A172 (cell line): ENCODE data around the gene ETNK1. TPM values are rescaled to one million over a fixed set of nuclear protein-coding genes. Genes with fewer than 3 reads are reported as not detected.

Source experiments
- DNase-seq: peaks from one replicate; pipeline ENCODE4 v3.0.0-alpha.2; 2015; ENCODE audit warnings: low spot score
- total RNA-seq: library from RNA; depleted of rRNA; stranded (reverse); fragments of >200 nt; shearing (Covaris generic); gene quantifications from 2 replicates; pipeline ENCODE4 v1.2.3, GENCODE V29; 2014

Gene ETNK1
- total RNA-seq, 1 experiment from 2014 or later: 26.1 TPM

GRCh38 chr12:22634883-22635282, 9.9 kb downstream of the ETNK1 start:
- no peak for DNase-seq

DNA sequence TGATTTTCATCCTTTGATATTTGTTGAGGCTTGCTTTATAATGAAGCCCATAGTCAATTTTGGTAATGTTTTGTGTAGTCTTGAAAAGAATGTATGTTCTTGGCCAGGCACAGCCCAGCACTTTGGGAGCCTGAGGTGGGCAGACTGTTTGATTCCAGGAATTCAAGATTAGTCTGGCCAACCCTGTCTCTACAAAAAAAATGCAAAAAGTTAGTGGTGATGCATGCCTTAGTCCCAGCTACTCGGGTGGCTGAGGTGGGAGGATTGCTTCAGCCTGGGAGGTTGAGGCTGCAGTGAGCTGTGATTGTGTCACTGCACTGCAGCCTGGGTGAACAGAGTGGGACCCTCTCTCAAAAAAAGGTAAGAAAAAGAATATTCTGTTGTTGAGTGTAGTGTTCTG, 10.8 kb downstream of the ETNK1 start:
- no peak for DNase-seq

GRCh38 chr12:22640851-22641250, 15.9 kb downstream of the ETNK1 start:
- DNase-seq: no peak

DNA sequence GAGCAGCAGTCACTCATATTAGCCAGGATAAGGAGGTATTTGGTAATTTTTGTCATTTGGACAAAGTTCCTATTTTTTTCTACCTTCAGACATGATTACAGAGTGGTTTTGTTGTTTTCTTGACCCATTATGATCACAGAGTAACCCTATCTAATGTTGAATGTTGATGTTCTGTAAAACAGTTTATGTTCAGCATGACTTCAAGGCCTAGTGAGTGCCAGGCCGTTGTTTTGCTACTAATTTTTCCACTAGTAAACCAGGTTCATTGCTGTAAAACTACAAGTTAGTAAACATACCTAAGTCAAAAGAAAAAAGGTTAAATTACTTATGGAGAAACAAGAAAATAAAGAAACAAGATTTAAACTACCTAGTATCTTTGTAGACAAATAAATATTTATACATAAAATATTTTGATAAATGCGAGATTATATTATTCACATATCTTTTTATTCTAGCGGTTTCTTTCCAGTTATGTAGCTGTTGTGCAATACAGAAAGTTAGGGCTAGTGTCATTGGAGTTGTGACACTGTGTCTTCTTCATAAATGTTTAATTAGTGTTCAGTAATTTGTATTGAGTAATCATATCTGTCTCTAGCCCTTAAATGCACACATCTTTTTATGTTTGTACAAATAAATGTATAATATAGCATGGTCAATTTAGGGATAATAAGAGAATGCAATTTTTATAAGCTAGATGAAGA, 16.5 kb downstream of the ETNK1 start:
- DNase-seq: no peak

DNA sequence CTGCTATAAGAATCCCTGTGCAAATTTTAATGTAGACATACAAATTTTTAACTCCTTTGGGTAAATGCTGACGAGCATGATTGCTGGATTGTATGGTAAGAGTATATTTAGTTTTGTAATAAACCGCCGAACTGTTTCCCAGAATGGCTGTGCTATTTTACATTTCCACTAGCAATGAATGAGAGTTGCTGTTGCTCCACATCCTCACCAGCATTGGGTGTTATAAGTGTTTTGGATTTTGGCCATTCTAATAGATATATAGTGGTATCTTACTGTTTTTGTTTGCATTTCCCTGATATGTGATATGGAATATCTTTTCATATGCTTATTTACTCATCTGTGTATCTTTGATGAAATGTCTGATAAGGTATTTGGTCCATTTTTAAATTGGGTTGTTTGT, 23.7 kb downstream of the ETNK1 start:
- DNase-seq: no peak

DNA sequence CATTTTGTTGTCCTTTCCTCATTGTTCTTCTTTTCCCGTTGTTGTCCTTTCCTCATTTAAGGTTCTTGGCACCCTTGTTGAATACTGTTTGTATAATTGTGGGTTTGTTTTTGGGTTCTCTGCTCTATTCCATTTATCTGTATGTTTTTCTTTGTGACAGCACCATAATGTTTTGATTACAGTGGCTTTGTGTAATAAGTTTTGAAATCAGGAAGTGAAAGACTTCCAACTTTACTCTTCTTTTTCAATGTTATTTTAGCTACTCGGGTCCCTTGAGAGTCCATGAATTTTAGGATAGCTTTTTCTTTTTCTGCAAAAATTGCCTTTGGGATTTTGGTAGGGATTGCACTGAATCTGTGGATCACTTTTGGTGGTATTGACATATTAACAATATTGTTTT, 28.1 kb downstream of the ETNK1 start:
- DNase-seq: no peak

GRCh38 chr12:22653791-22654190, 28.8 kb downstream of the ETNK1 start:
- DNase-seq: no peak

GRCh38 chr12:22656376-22656775, 31.4 kb downstream of the ETNK1 start:
- DNase-seq: no peak

GRCh38 chr12:22656831-22657230, 31.9 kb downstream of the ETNK1 start:
- DNase-seq: no peak

DNA sequence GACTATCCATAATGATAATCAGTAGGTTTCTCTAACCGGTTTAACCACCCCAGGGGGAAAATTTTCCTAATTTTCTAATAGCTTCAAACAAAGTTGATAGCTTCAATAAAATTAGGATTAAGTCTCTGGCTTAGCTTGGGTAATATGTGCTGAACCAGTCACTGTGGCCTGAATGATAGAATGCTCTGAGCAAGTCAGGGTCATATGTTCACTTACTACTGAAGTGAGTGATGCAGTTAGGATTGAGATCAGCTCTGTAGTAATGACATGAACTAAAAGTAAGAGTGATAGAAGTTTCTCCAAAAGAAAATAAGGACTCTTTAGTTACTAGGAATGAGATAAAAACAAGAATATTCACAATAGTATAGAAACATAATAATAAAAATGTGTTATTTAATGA, 32.6 kb downstream of the ETNK1 start:
- no peak for DNase-seq

GRCh38 chr12:22658214-22658613, 33.2 kb downstream of the ETNK1 start:
- peak; percentile 83 for DNase-seq

DNA sequence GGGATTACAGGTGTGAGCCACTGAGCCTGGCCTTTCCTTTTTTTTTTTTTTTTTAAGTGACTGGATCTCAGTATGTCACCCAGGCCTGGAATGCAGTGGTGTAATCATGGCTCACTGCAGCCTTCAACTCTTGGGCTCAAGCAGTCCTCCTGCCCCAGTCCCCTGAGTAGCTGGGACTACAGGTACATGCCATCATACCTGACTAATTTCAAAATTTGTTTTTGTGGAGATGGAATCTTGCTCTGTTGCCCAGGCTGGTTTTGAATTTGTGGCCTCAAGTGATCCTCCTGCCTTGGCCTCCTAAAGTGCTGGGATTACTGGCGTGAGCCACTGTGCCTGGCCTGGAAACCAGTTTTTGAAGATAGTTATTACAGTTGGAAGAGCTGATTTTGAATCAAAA, 37.4 kb downstream of the ETNK1 start:
- DNase-seq: no peak

DNA sequence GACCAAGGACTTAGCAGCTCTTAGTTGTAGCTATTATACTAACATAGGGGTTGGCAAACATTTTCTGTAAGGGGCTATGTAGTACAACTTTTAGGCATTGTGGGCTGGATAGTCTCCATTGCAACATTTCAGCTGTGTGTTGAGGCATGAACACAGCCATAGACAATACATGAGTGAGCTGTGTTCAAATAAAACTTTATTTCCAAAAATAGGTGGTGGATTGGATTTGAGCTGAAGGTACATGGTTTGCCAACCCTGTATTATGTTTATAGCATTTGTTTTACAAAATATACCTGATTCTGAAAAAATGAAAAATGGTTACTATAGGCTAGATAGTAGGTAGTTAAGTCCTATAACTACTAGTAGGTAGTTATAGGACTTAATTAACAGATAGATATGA, 40.5 kb downstream of the ETNK1 start:
- DNase-seq: no peak

DNA sequence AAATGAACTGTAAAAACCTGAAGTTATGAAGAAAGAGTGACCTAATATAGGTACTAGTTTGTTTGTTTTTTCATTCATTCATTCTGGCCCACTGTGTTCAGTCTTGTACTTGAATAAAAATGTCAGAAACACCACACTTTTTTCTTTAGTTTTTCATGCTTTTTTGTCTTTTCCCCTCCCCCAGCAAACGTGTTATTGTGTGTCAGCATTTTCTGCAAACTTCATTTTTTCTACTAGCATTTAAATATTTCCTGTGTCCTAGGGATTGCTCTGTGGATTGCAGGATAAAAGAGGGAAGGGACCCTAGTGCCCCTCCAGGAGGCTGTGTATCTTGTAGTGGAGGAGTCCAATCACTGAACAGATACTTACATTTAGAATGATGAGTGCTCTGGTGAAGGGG, 42.2 kb downstream of the ETNK1 start:
- DNase-seq: no peak

DNA sequence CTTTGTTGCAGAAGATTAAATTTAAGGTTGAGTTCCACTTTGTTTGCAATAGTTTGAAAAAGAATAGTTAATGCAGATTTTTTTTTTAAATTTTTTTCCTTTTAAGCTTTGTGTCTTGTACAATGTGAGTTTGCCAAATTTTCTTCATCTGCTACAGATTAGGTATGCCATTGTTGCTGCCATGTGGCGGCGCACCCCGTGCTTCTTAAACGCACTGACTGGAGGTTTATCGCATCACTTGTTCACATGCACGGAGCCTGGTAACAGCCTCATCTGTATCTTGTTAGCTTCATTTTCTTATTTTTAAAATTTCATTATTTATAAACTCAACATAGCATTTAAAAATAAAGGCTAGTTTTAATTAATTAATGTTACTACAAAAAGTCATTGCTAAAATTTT, 43.5 kb downstream of the ETNK1 start:
- no peak for DNase-seq

DNA sequence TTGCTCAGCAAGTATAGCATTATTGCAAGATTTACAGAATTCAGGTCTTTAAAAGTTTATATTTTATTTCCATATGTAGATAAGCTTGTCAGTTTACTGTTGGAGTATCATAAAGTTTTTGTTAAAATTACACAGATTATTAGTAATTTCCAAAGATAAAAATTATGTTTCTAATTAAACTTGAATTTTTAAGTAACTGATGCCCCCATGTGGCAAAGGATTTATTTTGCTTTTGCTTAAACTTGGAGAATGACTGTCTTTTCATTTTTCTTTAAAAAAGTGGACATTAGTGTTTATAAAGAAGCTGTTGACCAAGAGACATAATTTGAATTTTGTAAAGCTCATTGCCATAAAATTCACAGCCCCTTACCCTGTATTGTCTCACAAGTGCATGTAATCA, 45.8 kb downstream of the ETNK1 start:
- no peak for DNase-seq

DNA sequence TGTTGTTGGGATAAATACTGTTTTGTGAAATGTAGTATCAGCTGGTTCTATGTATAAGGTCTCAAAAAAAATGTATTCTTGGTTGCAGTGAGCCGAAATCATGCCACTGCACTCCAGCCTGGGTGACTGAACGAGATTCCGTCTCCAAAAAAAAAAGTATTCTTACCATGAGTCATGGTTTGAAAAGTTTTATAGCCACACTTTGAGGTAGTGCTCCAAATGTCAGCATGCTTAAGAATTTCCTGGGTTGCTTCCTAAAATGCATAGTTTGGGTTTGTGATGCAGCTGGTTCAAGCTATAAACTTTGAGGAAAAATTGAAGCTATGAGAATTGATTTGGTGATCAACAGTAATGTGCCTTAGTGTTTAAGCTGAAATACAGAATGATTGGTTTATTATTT, 48.0 kb downstream of the ETNK1 start:
- DNase-seq: peak; percentile 29

GRCh38 chr12:22677781-22678574, 53.0 kb downstream of the ETNK1 start:
- DNase-seq: no peak

DNA sequence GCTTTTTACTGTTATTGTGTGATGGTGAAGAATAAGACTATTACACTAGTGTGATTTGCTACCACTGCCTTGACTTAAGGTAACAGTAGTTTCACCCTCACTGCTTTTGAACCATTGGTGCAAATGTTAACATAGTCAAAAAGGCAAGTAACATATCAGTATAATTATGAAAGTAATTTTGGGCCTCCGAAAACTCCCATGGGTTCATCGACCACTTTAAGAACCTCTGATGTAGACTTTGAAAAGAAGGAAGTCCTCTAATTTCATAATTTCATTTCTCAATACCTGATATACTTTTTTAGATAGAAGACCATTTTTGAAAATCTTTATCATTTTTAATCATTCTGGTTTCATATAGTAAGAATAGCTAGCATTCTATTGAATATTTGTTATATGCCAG, 57.7 kb downstream of the ETNK1 start:
- no peak for DNase-seq

GRCh38 chr12:22683131-22683530, 58.2 kb downstream of the ETNK1 start:
- no peak for DNase-seq

- peak; percentile 24 for DNase-seq
These were observed 59.5 kb downstream of the ETNK1 start for GRCh38 chr12:22684140-22685118.

DNA sequence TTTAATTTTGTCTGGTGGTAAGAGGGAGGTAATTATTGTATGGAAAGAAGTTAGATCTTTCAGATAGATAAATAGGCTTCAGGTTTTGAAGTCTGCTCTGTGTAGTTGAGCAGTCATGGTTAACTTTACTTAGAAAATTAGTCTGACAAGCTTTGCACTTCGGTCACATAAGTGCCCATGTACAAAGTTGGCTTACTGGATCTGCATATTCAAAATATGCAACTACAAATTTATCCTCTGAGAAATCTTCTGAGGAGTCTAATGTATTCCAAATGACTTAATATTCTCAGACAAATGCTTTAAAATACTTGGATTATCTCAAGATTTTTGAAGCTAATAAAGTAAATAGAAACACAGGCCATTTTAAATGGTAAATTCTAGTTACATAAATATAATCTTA, 61.2 kb downstream of the ETNK1 start:
- no peak for DNase-seq
